ENCODE data around the gene MTSS2. TPM values are rescaled to one million over a fixed set of nuclear protein-coding genes. Genes with fewer than 3 reads are reported as not detected.

Gene MTSS2
- polyA plus RNA-seq, 1 experiment = 57.9 TPM

GRCh38 chr16:70704586-70704985, 18.7 kb upstream of the MTSS2 start:
- ChIA-PET CTCF (interaction anchor here (3.5 kb wide), 1 partner anchor 66 kb away, joined by 16 read pairs; no protein-coding TSS in a partner anchor), POLR2A (interaction anchor here (1.1 to 2.6 kb wide), 2 partner anchors 12 to 17 kb away, joined by 4 to 16 read pairs; no protein-coding TSS in a partner anchor)
- Histone ChIP-seq H3K27me3 (ENCODE audit: control insufficient read depth, insufficient read depth, low read length) (no peaks in the 10 kb centered on the region), H3K9me3 (ENCODE audit: control insufficient read depth, insufficient read depth, low read length) (peaks cover 3% of the 10 kb centered on the region; the same call in 1 of the 2 replicates), H3K4me3 (ENCODE audit: low read depth, low read length) (no peak overlapping the region), H3K27ac (ENCODE audit: low read depth, low read length) (peak overlapping the region; percentile 99)
- no peak for TF ChIP-seq CTCF (IDR thresholded peaks at IDR 0.05; ENCODE audit: low read depth, low read length)
- no peak for DNase-seq (ENCODE audit: low read depth, low spot score)

- peaks cover 6% of the 10 kb centered on the region; the same call in 1 of the 2 replicates for H3K9me3 ChIP-seq (ENCODE audit: control insufficient read depth, insufficient read depth, low read length)
- no peak for DNase-seq (ENCODE audit: low read depth, low spot score)
- no peaks in the 10 kb centered on the region for H3K27me3 ChIP-seq (ENCODE audit: control insufficient read depth, insufficient read depth, low read length)
- no peak for TF ChIP-seq CTCF (IDR thresholded peaks at IDR 0.05; ENCODE audit: low read depth, low read length)
- H3K4me3 ChIP-seq (ENCODE audit: low read depth, low read length) = no peak overlapping the region
- CTCF ChIA-PET = interaction anchor here (0.6 to 3.5 kb wide), 4 partner anchors 16 to 178 kb away, joined by 4 to 16 read pairs (median 7); no protein-coding TSS in a partner anchor
- POLR2A ChIA-PET = interaction anchor here (0.7 to 2.6 kb wide), 11 partner anchors 9 to 46 kb away, joined by 5 to 16 read pairs (median 7); partner anchors contain the start of gene MTSS2
- peak overlapping the region; percentile 99 for H3K27ac ChIP-seq (ENCODE audit: low read depth, low read length)
Measured at GRCh38 chr16:70703835-70704381, 18.1 kb upstream of the MTSS2 start.

- no peak overlapping the region for H3K4me3 ChIP-seq (ENCODE audit: low read depth, low read length)
- peak; percentile 84 for DNase-seq (ENCODE audit: low read depth, low spot score)
- CTCF ChIA-PET = interaction anchor here (0.6 to 3.5 kb wide), 6 partner anchors 10 to 177 kb away, joined by 3 to 16 read pairs (median 4); no protein-coding TSS in a partner anchor
- H3K27ac ChIP-seq (ENCODE audit: low read depth, low read length) = peak overlapping the region; percentile 99
- peaks cover 13% of the 10 kb centered on the region; the same call in 1 of the 2 replicates for H3K9me3 ChIP-seq (ENCODE audit: control insufficient read depth, insufficient read depth, low read length)
- POLR2A ChIA-PET = interaction anchor here (0.7 to 2.6 kb wide), 15 partner anchors 8 to 64 kb away, joined by 3 to 16 read pairs (median 7); partner anchors contain the start of gene MTSS2
- TF ChIP-seq CTCF (IDR thresholded peaks at IDR 0.05; ENCODE audit: low read depth, low read length) = peak; percentile 60
- no peaks in the 10 kb centered on the region for H3K27me3 ChIP-seq (ENCODE audit: control insufficient read depth, insufficient read depth, low read length)
Measured at GRCh38 chr16:70703041-70703834, 17.4 kb upstream of the MTSS2 start.

GRCh38 chr16:70702624-70703023, 16.8 kb upstream of the MTSS2 start:
- ChIA-PET CTCF (interaction anchor here (1.1 to 3.5 kb wide), 5 partner anchors 10 to 68 kb away, joined by 3 to 16 read pairs (median 5); no protein-coding TSS in a partner anchor), POLR2A (interaction anchor here (0.7 to 2.6 kb wide), 14 partner anchors 10 to 65 kb away, joined by 3 to 16 read pairs (median 7); partner anchors contain the start of gene MTSS2)
- no peak overlapping the region for H3K4me3 ChIP-seq (ENCODE audit: low read depth, low read length)
- H3K9me3 ChIP-seq (ENCODE audit: control insufficient read depth, insufficient read depth, low read length) = peaks cover 14% of the 10 kb centered on the region; the same call in 1 of the 2 replicates
- DNase-seq (ENCODE audit: low read depth, low spot score) = no peak
- no peaks in the 10 kb centered on the region for H3K27me3 ChIP-seq (ENCODE audit: control insufficient read depth, insufficient read depth, low read length)
- H3K27ac ChIP-seq (ENCODE audit: low read depth, low read length) = peak overlapping the region; percentile 99
- TF ChIP-seq CTCF (IDR thresholded peaks at IDR 0.05; ENCODE audit: low read depth, low read length) = no peak

Measured in AG04450 (cell line).